HK-2 (cell line): Measurements from ENCODE around the gene MARK1.

ENCODE experiments used
- DNase-seq: peaks from one replicate; pipeline ENCODE4 v3.0.0-alpha.2; 2018; ENCODE audit not compliant: unreplicated experiment

Gene MARK1

GRCh38 chr1:220527908-220528678 lies at the start of gene MARK1:
Gene MARK1 (plus strand): TSS chr1:220528136. CDS start chr1:220528823, 687 bp downstream.
- DNase-seq = peak; percentile 49

- no peak for DNase-seq
Observed at GRCh38 chr1:220483700-220484099, 44.2 kb upstream of the MARK1 start.

GRCh38 chr1:220484135-220484534 lies 43.8 kb upstream of the MARK1 start:
- DNase-seq = no peak

DNA sequence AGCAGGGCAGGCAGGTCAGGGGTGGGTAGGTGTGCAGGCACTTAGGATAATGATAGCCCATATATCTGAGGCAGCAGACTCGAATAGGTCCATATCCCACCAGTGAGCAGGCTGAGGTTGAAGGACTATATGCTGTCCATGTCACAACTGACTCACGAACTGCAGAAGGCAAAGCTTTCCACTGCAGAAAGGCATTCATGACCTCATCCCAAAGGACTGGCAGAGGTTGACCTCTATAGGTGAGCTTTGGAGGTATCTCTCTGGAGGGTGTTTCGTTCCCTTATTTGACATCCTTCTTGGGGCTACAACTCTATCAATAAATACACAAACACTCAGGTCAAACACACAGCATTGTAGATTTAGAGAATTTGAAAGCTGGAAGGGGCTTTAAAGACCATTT lies 42.8 kb upstream of the MARK1 start:
- no peak for DNase-seq

GRCh38 chr1:220485791-220486190 lies 42.1 kb upstream of the MARK1 start:
- no peak for DNase-seq

DNA sequence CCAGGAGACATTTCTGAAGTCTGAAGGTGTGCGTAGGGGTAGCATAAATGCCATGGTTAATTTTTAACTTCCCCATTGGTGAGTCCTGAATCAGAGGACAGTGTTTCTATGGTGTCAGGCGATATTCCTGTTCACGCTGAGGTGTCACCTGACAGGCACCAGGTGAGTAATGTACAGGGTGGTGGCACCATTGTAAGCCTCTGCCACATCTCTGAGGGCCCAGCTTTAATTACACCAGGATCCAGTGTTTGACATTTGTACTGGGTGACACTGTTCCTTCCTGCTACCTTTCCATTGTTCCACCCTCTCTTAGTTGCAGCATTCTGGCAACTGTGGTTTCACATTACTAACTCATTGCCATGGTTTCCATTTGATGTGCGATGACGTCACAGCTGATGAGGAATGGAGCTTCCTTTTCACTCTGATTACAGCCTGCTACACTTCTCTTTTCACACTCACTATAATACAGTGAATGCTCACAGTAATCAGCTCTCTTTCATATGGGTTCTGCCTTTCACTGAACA lies 40.6 kb upstream of the MARK1 start:
- DNase-seq = peak; percentile 42

GRCh38 chr1:220491891-220492290 lies 36.0 kb upstream of the MARK1 start:
- DNase-seq = no peak

DNA sequence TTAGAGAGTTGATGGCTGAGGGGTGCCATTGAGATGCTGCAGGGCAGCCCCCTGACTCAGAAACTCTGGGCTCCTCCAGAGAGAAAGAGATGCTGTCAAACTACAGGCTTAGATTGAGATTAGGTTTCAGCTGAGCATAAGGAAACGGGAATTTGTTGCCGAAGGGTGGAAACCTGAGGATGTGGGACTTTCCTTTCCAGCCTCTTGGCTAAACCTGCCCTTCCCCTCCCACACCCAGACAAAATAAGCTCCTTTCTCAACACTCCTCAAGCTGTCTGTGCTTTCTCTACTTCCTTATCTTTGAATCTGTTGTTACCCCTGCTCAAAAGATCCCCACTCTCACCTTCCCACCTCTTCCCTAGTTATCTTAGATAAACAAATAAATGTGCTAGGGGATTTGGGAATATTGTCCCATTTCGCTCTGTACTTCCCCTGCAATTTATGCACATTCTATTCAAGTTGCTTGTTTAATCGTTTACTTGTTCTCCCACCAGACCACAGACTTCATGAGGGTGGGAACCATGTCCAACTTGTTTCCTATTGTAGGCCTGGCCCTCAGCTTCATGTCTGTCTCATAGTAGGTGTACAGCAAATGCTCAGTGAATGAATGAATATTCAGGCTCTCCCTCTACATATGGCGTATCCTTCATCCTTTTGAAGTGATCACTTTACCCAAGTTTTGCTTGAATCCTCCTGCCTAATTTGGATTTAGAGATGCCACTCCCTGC lies 30.6 kb upstream of the MARK1 start:
- no peak for DNase-seq

DNA sequence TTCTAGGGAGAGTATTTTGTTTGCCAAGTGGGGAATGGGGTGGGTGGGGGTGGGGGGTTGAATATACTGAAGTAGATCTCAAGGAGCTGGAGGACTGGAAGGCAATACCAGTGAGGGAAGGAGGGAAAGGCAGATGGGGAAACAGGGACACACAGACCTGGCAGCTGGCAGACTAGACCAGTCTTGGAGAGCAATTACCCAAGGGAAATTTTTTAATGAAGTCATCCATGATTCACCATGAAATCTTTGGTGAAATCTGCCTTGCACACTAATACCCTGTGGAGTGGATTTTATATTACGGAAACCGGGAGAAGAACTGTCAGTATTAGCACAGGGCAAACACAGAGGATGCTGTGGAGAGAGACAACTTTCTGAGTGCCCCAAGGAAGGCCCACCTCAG lies 29.7 kb upstream of the MARK1 start:
- DNase-seq = no peak

DNA sequence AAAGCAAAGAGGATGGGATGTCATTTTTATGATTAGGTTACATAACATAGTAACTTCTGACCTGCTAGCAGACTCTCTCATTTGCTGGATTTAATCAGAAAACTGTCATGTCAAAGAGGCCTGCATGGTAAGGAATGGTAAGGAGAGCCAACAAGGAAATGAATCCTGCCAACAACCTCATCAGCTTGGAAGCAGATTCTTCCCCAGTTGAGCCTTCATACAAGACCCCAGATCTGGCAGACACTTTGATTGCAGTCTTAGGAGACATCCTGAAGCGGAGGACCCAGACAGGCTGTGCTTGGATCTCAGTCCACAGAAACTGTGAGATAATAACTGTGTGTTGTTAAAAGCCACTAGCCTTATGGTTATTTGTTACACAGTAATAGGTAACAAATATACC lies 27.6 kb upstream of the MARK1 start:
- no peak for DNase-seq

DNA sequence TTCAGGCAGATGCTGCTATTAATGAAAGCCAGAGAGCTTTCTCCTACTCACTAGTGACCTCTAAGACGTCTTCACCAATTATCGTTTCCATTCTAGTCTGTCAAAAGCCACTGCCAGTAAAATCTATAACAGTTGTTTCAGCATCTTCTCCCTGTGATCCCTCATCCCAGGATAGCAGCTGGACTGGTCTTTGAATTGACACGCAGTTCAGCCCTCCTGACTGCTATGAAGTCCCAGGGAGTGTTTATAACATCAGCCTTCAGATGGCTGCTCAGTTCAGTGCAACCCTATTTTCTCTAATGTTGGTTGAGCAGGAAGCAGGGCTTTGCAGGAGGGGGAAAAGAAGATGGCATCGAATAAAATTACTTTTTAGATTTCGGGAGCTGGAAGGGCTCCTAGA lies 23.6 kb upstream of the MARK1 start:
- no peak for DNase-seq

GRCh38 chr1:220507085-220507484 lies 20.9 kb upstream of the MARK1 start:
- no peak for DNase-seq

- DNase-seq = no peak
Observed at GRCh38 chr1:220511179-220511578, 16.8 kb upstream of the MARK1 start.

- no peak for DNase-seq
Observed at GRCh38 chr1:220511785-220512184, 16.2 kb upstream of the MARK1 start.

DNA sequence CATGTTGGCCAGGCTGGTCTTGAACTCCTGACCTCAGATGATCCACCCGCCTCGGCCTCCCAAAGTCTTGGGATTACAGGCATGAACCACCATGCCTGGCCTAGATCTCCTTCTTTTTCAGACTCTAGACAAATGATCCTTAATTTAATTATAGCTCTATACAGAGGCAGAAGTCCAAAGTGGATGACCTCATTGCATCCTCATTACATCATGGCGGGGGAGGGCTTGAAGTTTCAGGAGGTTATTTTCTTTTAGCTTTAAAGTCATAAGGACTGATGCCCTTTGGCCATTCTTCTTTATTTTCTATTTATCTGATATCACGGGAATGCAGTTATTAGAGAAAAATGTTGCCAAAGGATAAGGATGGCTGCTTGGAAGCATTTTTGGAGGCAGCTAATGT lies 14.1 kb upstream of the MARK1 start:
- no peak for DNase-seq

GRCh38 chr1:220514256-220514655 lies 13.7 kb upstream of the MARK1 start:
- no peak for DNase-seq

DNA sequence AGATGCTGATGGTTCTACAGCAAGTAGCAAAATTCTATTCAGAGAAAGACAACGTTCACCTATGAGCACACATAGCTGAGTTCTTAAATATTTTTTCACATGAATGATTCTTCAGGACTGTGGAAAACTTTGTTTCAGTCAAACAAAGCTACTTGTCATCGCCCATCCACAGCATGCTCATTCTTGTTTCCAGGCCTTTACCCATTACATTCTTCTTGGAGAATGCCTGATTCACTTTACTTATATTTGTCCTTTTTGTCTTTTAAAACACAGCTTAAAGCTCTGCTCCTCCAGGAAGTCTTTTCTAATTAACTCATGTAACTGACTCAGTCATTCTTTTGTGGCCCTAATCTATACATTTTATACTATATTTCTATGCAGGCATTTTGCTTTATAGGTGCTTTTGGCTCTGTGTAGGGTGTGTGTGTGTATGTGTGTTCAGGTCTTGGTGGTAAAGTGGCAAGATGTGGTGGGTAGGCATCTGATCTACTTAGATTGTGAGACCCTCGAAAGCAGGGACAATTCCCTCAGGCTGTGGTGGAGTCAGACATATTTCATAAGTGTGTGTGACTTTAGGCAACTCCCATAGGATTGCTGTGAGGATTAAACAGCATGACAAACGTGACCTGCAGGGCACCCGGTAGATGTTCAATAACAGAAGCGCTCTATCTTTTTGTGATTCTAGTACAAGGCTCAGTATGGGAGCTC lies 11.8 kb upstream of the MARK1 start:
- no peak for DNase-seq

DNA sequence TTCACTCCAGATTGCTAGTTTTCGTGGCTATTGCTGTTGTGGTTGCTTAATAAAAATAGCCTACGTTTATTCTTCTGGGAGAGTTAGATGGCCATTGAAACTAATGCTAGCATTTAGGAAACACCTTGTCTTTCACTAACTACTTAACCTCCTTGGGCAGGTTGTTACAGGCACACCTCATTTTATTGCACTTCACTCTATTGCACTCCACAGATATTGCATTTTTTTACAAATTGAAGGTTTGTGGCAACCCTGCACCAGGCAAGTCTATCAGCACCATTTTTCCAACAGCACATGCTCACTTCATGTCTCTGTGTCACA lies 11.3 kb upstream of the MARK1 start:
- no peak for DNase-seq

GRCh38 chr1:220521778-220522177 lies 6.2 kb upstream of the MARK1 start:
- DNase-seq = no peak

DNA sequence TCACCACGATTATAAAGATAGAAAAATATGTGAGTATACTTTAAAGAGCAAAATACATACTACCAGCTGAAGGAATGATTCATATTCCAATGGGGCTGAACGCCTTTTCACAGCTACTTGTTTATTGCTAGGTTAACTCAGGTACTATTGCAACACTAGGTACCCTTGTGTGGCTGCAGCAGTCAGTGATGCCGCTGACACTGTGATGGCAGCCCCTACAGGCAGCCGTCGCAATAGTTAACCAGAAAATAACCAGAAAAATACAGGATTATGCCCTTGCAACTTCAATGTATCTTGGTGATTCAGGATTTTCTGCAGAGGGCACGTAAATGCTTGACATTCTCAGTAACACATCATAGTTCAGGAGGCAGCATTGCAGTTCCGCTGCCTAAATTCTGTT lies 1.6 kb upstream of the MARK1 start:
- DNase-seq = no peak

GRCh38 chr1:220527279-220527907 lies 543 bp upstream of the MARK1 start:
- no peak for DNase-seq
